ENCODE data around the gene DAND5. TPM values are rescaled to one million over a fixed set of nuclear protein-coding genes. Genes with fewer than 3 reads are reported as not detected.

Gene DAND5
- total RNA-seq: not detected

- no peak within 1 kb of the TSS for H3K4me3 ChIP-seq (ENCODE audit: low read length)
- no peaks in the 10 kb centered on the region for H3K27me3 ChIP-seq (ENCODE audit: insufficient read depth, low read length)
- peaks cover 7% of the 10 kb centered on the region for H3K4me1 ChIP-seq (ENCODE audit: insufficient read depth, low read length)
- no peaks in the 10 kb centered on the region for H3K9me3 ChIP-seq (ENCODE audit: low read depth, low read length)
These were observed at the start of gene DAND5 for GRCh38 chr19:12969292-12969988. DAND5 (plus strand) TSS chr19:12969576; CDS start chr19:12969661, 85 bp downstream.

- Histone ChIP-seq H3K4me1 (ENCODE audit: insufficient read depth, low read length) (peaks cover 11% of the 10 kb centered on the region), H3K27me3 (ENCODE audit: insufficient read depth, low read length) (no peaks in the 10 kb centered on the region), H3K4me3 (ENCODE audit: low read length) (no peak overlapping the region), H3K9me3 (ENCODE audit: low read depth, low read length) (no peaks in the 10 kb centered on the region)
These were observed 48.3 kb upstream of the DAND5 start for GRCh38 chr19:12921047-12921446.

GRCh38 chr19:12922959-12923358 is 46.4 kb upstream of the DAND5 start:
- peaks cover 11% of the 10 kb centered on the region for H3K4me1 ChIP-seq (ENCODE audit: insufficient read depth, low read length)
- no peak overlapping the region for H3K4me3 ChIP-seq (ENCODE audit: low read length)
- no peaks in the 10 kb centered on the region for H3K9me3 ChIP-seq (ENCODE audit: low read depth, low read length)
- H3K27me3 ChIP-seq (ENCODE audit: insufficient read depth, low read length): no peaks in the 10 kb centered on the region

GRCh38 chr19:12924621-12925310 is 44.6 kb upstream of the DAND5 start:
- H3K27me3 ChIP-seq (ENCODE audit: insufficient read depth, low read length): no peaks in the 10 kb centered on the region
- no peaks in the 10 kb centered on the region for H3K4me1 ChIP-seq (ENCODE audit: insufficient read depth, low read length)
- no peak overlapping the region for H3K4me3 ChIP-seq (ENCODE audit: low read length)
- no peaks in the 10 kb centered on the region for H3K9me3 ChIP-seq (ENCODE audit: low read depth, low read length)

GRCh38 chr19:12930002-12930645 is 39.3 kb upstream of the DAND5 start:
- H3K4me1 ChIP-seq (ENCODE audit: insufficient read depth, low read length): peaks cover 18% of the 10 kb centered on the region
- no peaks in the 10 kb centered on the region for H3K27me3 ChIP-seq (ENCODE audit: insufficient read depth, low read length)
- H3K4me3 ChIP-seq (ENCODE audit: low read length): no peak overlapping the region
- no peaks in the 10 kb centered on the region for H3K9me3 ChIP-seq (ENCODE audit: low read depth, low read length)

- H3K4me3 ChIP-seq (ENCODE audit: low read length): peak overlapping the region; percentile 79
- H3K9me3 ChIP-seq (ENCODE audit: low read depth, low read length): no peaks in the 10 kb centered on the region
- no peaks in the 10 kb centered on the region for H3K27me3 ChIP-seq (ENCODE audit: insufficient read depth, low read length)
These were observed 36.7 kb upstream of the DAND5 start for GRCh38 chr19:12932392-12933286.

GRCh38 chr19:12933287-12934072 is 35.9 kb upstream of the DAND5 start, which contains the start of gene FARSA:
FARSA (minus strand) TSS chr19:12933711; CDS start chr19:12933696, 15 bp downstream.
- H3K4me3 ChIP-seq (ENCODE audit: low read length): peak within 1 kb of the TSS; percentile 79
- H3K4me1 ChIP-seq (ENCODE audit: insufficient read depth, low read length): peaks cover 40% of the 10 kb centered on the region
- H3K9me3 ChIP-seq (ENCODE audit: low read depth, low read length): no peaks in the 10 kb centered on the region
- no peaks in the 10 kb centered on the region for H3K27me3 ChIP-seq (ENCODE audit: insufficient read depth, low read length)

More at GRCh38 chr19:12932392-12933286, 36.7 kb upstream of the DAND5 start:
- H3K4me1 ChIP-seq (ENCODE audit: insufficient read depth, low read length): peaks cover 35% of the 10 kb centered on the region

- Histone ChIP-seq H3K9me3 (ENCODE audit: low read depth, low read length) (no peaks in the 10 kb centered on the region), H3K4me1 (ENCODE audit: insufficient read depth, low read length) (peaks cover 51% of the 10 kb centered on the region), H3K27me3 (ENCODE audit: insufficient read depth, low read length) (no peaks in the 10 kb centered on the region), H3K4me3 (ENCODE audit: low read length) (no peak overlapping the region)
These were observed 34.3 kb upstream of the DAND5 start for GRCh38 chr19:12935071-12935470.

GRCh38 chr19:12936582-12936981 is 32.8 kb upstream of the DAND5 start:
- no peaks in the 10 kb centered on the region for H3K27me3 ChIP-seq (ENCODE audit: insufficient read depth, low read length)
- H3K9me3 ChIP-seq (ENCODE audit: low read depth, low read length): no peaks in the 10 kb centered on the region
- no peak overlapping the region for H3K4me3 ChIP-seq (ENCODE audit: low read length)
- peaks cover 66% of the 10 kb centered on the region for H3K4me1 ChIP-seq (ENCODE audit: insufficient read depth, low read length)

- peak overlapping the region; percentile 95 for H3K4me3 ChIP-seq (ENCODE audit: low read length)
- no peaks in the 10 kb centered on the region for H3K27me3 ChIP-seq (ENCODE audit: insufficient read depth, low read length)
These were observed 32.1 kb upstream of the DAND5 start for GRCh38 chr19:12937093-12937926.

GRCh38 chr19:12937927-12938778 is 31.2 kb upstream of the DAND5 start, which contains the start of gene CALR:
CALR (plus strand) TSS chr19:12938609; CDS start chr19:12938680, 71 bp downstream.
- Histone ChIP-seq H3K9me3 (ENCODE audit: low read depth, low read length) (no peaks in the 10 kb centered on the region), H3K27me3 (ENCODE audit: insufficient read depth, low read length) (no peaks in the 10 kb centered on the region), H3K4me3 (ENCODE audit: low read length) (peak within 1 kb of the TSS; percentile 95), H3K4me1 (ENCODE audit: insufficient read depth, low read length) (peaks cover 68% of the 10 kb centered on the region)

More at GRCh38 chr19:12937093-12937926, 32.1 kb upstream of the DAND5 start:
- H3K9me3 ChIP-seq (ENCODE audit: low read depth, low read length): no peaks in the 10 kb centered on the region
- peaks cover 71% of the 10 kb centered on the region for H3K4me1 ChIP-seq (ENCODE audit: insufficient read depth, low read length)

- Histone ChIP-seq H3K4me1 (ENCODE audit: insufficient read depth, low read length) (peaks cover 69% of the 10 kb centered on the region), H3K27me3 (ENCODE audit: insufficient read depth, low read length) (no peaks in the 10 kb centered on the region), H3K9me3 (ENCODE audit: low read depth, low read length) (no peaks in the 10 kb centered on the region), H3K4me3 (ENCODE audit: low read length) (peak overlapping the region; percentile 95)
These were observed 30.4 kb upstream of the DAND5 start for GRCh38 chr19:12938779-12939601.
